Measurements from ENCODE around the gene TLNRD1.

DNA sequence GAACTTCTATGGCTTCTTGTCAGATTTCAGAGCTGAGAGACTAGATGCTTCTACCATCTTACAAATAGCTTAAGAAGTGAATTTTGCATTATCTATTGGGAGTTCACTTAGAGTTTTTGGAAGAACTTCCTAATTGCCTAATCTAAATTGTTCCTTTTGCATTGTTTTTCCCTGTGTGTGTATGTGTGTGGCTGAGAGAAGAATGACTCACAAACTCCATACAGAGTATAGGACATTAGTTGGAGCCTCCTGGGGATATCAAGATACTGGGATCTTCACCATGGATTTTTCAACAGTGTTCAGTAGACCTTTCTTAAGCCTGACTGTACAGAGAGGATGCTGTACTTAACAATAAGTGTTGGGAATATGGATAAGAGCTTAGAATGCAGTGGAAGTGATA, 10.9 kb downstream of the TLNRD1 start:
- TF ChIP-seq CTCF (IDR thresholded peaks at IDR 0.05 in 4 of 5, conservative IDR thresholded peaks at IDR 0.05 in 1 of 5) = no peak
- no peak for TF ChIP-seq POLR2A (IDR thresholded peaks at IDR 0.05)

All from gastrocnemius medialis (tissue), 4 donors.